ENCODE results near the gene LRP6. TPM values are rescaled to one million over a fixed set of nuclear protein-coding genes. Genes with fewer than 3 reads are reported as not detected.

The LRP6 gene
- total RNA-seq, 1 experiment from 2014 or later: 62.4 TPM

DNA sequence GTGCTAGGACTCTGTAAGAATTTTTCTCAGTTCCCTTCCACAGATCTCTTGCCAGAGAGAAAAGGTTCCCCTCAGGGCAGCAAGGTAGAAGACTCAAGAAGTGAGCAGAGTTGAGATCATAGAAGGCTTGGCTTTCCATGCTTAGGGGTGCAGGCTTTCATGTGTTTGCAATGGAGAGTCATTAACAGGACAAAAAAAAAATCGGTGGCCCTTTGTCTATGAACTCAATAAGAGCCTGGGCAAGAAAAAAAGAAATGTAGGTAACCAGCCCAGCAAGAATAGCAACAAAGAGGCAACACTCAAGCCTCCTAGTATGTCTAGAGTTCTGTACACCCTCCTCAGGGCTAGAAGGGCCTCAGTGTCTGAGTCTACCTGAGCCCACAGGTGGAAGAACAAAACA lies 23.4 kb upstream of the LRP6 start:
- Histone ChIP-seq H2BK120ac (ENCODE audit: low read depth, low read length, poor library complexity, severe bottlenecking) (no peak overlapping the region), H3K79me2 (ENCODE audit: insufficient read depth, low read length) (no peaks in the 10 kb centered on the region), H2BK20ac (ENCODE audit: low read depth, low read length, poor library complexity, severe bottlenecking) (no peak overlapping the region), H3K9me3 (ENCODE audit: control insufficient read depth, low read depth, low read length) (no peaks in the 10 kb centered on the region), H4K91ac (ENCODE audit: insufficient read length, low read depth, low read length) (no peak overlapping the region), H3K27ac (ENCODE audit: insufficient read length, low read depth, low read length) (no peak overlapping the region), H2BK12ac (ENCODE audit: insufficient read length, low read depth, low read length) (no peak overlapping the region), H3K14ac (ENCODE audit: insufficient read depth, low read length) (no peak overlapping the region), H3T11ph (ENCODE audit: low read length) (no peak overlapping the region), H4K8ac (replicated peaks; ENCODE audit: insufficient read length, low read depth, low read length) (no peak overlapping the region), H3K79me1 (ENCODE audit: insufficient read depth, low read depth, low read length, poor library complexity, severe bottlenecking) (no peaks in the 10 kb centered on the region), H3K18ac (ENCODE audit: insufficient read length, low read depth, low read length) (no peak overlapping the region), H2AFZ (ENCODE audit: low read length) (no peak overlapping the region), H4K5ac (ENCODE audit: insufficient read length, low read depth, low read length) (no peak overlapping the region), H3K23me2 (ENCODE audit: insufficient read length, low read depth, low read length, poor library complexity, severe bottlenecking) (no peaks in the 10 kb centered on the region), H3K23ac (ENCODE audit: insufficient read length, low read depth, low read length) (no peak overlapping the region), H3K27me3 (ENCODE audit: insufficient read depth, low read length) (no peaks in the 10 kb centered on the region), H3K4me2 (ENCODE audit: insufficient read depth, insufficient read length, low read length) (no peak overlapping the region), H3K9ac (ENCODE audit: extremely low read depth, insufficient read length, low read length) (no peak overlapping the region), H3K4ac (ENCODE audit: low read depth, low read length) (no peak overlapping the region), H3K4me1 (ENCODE audit: insufficient read depth, low read length) (no peaks in the 10 kb centered on the region; the same call in 1 of the 2 replicates), H3K56ac (ENCODE audit: insufficient read length, low read depth, low read length) (no peak overlapping the region), H2BK15ac (ENCODE audit: low read depth, low read length) (no peak overlapping the region), H2AK5ac (ENCODE audit: insufficient read length, low read length) (no peak overlapping the region), H2BK5ac (ENCODE audit: insufficient read length, low read length) (no peak overlapping the region), H4K20me1 (ENCODE audit: control insufficient read depth, insufficient read depth, insufficient read length) (no peaks in the 10 kb centered on the region)
- DNase-seq: no peak
- Mint-ChIP-seq H3K27me3 (ENCODE audit: low read depth) (no peaks in the 10 kb centered on the region; the same call in 1 of the 2 replicates), H3K4me3 (no peak overlapping the region), H3K36me3 (ENCODE audit: insufficient read depth in 1 of 3, low read depth in 3 of 3) (no peaks in the 10 kb centered on the region), H3K4me1 (peaks cover 31 to 34% of the 10 kb centered on the region in 2 experiments), H3K9me3 (no peaks in the 10 kb centered on the region; a peak in 1 of 5 replicates), H3K27ac (peak overlapping the region in 2 of 3 experiments; percentile 26 to 55; a peak in 3 of 7 replicates)
- TF ChIP-seq, protein P1, sequence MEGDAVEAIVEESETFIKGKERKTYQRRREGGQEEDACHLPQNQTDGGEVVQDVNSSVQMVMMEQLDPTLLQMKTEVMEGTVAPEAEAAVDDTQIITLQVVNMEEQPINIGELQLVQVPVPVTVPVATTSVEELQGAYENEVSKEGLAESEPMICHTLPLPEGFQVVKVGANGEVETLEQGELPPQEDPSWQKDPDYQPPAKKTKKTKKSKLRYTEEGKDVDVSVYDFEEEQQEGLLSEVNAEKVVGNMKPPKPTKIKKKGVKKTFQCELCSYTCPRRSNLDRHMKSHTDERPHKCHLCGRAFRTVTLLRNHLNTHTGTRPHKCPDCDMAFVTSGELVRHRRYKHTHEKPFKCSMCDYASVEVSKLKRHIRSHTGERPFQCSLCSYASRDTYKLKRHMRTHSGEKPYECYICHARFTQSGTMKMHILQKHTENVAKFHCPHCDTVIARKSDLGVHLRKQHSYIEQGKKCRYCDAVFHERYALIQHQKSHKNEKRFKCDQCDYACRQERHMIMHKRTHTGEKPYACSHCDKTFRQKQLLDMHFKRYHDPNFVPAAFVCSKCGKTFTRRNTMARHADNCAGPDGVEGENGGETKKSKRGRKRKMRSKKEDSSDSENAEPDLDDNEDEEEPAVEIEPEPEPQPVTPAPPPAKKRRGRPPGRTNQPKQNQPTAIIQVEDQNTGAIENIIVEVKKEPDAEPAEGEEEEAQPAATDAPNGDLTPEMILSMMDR (conservative IDR thresholded peaks at IDR 0.05): no peak
- WGBS (ENCODE audit: extremely low coverage, insufficient read length, low lambda C conversion rate): no CpG with 5 or more reads among the region's 1 CpG
